Prostate gland (tissue), 2 donors: ENCODE results near the gene SIRT3. TPM values are rescaled to one million over a fixed set of nuclear protein-coding genes. Genes with fewer than 3 reads are reported as not detected.
A peak's percentile ranks its signal among the peaks of the same experiment; 100 is the strongest.

Experiments used
- DNase-seq: peaks from one replicate; pipeline ENCODE4 v3.0.0-alpha.2; 2019; ENCODE audit warnings: low spot score
- H3K27ac ChIP-seq, 2 donors: fragments of 200-600 bp; sonication (generic); 2 replicates each; pipeline ENCODE4 v1.5.1; 2017 to 2019
- H3K27me3 ChIP-seq: fragments of 200-600 bp; sonication (generic); replicated peaks from 2 replicates; pipeline ENCODE4 v1.5.1; 2019; ENCODE audit not compliant: insufficient read depth
- H3K36me3 ChIP-seq, 2 donors: fragments of 200-600 bp; sonication (generic); 1 replicate in 1 of 2; 2 replicates in 1 of 2; pipeline versions ENCODE4 v1.5.1 to v1.8.1; 2017 to 2019
- H3K4me1 ChIP-seq: fragments of 200-600 bp; sonication (generic); replicated peaks from 2 replicates; pipeline ENCODE4 v1.5.1; 2019
- H3K4me3 ChIP-seq, 2 donors: fragments of 200-600 bp; sonication (generic); 2 replicates each; pipeline ENCODE4 v1.5.1; 2017 to 2019
- H3K9me3 ChIP-seq: fragments of 200-600 bp; sonication (generic); 2 replicates; pipeline ENCODE4 v1.5.1; 2017
- CTCF ChIP-seq, 4 experiments: fragments of 200-600 bp in 2 of 4; fragments of 450-650 bp in 2 of 4; sonication (generic) in 2 of 4; IDR thresholded peaks; 1 replicate in 3 of 4; 2 replicates in 1 of 4; pipeline ENCODE4 v1.5.1; 2016 to 2019; ENCODE audit warnings: antibody characterized with exemption in 4 of 4, mild to moderate bottlenecking in 2 of 4, moderate library complexity in 2 of 4
- POLR2A ChIP-seq: fragments of 450-650 bp; IDR thresholded peaks from one replicate; pipeline ENCODE4 v1.6.1; 2016; ENCODE audit warnings: antibody characterized with exemption, mild to moderate bottlenecking
- POLR2AphosphoS5 ChIP-seq: sonication (generic); formaldehyde crosslinking; IDR thresholded peaks from one replicate; pipeline ENCODE4 v1.6.1; 2017; ENCODE audit warnings: antibody characterized with exemption
- WGBS: methylation state at CpG from one replicate; pipeline ENCODE4 v1.1.5; 2018; 5-methylcytosine and 5-hydroxymethylcytosine counted together
- intact Hi-C: fragments of 100-400 bp; cut with DNase I; formaldehyde crosslinking; loops from one replicate; pipeline ENCODE4 v1.14.2; 2022
- total RNA-seq, 2 donors: library from RNA; depleted of rRNA; stranded (reverse); fragments of >200 nt; gene quantifications; one replicate each; pipeline ENCODE4 v1.1.0, GENCODE V29; 2016

The SIRT3 gene
- total RNA-seq, 2 donors from 2014 or later, result 21.5 to 32.5 TPM

- H3K4me3 ChIP-seq, result peak overlapping the region in 1 of 2 donors; percentile 10
- H3K9me3 ChIP-seq, result no peaks in the 10 kb centered on the region
- H3K4me1 ChIP-seq, result no peaks in the 10 kb centered on the region
- H3K27ac ChIP-seq, result no peak overlapping the region
- H3K36me3 ChIP-seq, result no peaks in the 10 kb centered on the region
- no peak for DNase-seq
- intact Hi-C loops, result no loop called here
- peaks cover 28% of the 10 kb centered on the region for H3K27me3 ChIP-seq
- no peak for TF ChIP-seq POLR2AphosphoS5
- 7% methylated on average over 69 of the region's 79 CpGs for WGBS
Measured at GRCh38 chr11:280706-281485, 44.8 kb upstream of the SIRT3 start.

- no peaks in the 10 kb centered on the region for H3K9me3 ChIP-seq
- DNase-seq, result no peak
- intact Hi-C loops, result no loop called here
- H3K4me3 ChIP-seq, result peak overlapping the region; percentile 5 to 10
- H3K27ac ChIP-seq, result no peak overlapping the region
- peaks cover 28% of the 10 kb centered on the region for H3K27me3 ChIP-seq
- no peaks in the 10 kb centered on the region for H3K4me1 ChIP-seq
- H3K36me3 ChIP-seq, result no peaks in the 10 kb centered on the region
- 1% methylated on average over 49 of the region's 85 CpGs for WGBS
- TF ChIP-seq CTCF (IDR thresholded peaks at IDR 0.05) (no peak), POLR2A (no peak), POLR2AphosphoS5 (no peak)
Measured at GRCh38 chr11:279966-280705, 44.0 kb upstream of the SIRT3 start.

DNA sequence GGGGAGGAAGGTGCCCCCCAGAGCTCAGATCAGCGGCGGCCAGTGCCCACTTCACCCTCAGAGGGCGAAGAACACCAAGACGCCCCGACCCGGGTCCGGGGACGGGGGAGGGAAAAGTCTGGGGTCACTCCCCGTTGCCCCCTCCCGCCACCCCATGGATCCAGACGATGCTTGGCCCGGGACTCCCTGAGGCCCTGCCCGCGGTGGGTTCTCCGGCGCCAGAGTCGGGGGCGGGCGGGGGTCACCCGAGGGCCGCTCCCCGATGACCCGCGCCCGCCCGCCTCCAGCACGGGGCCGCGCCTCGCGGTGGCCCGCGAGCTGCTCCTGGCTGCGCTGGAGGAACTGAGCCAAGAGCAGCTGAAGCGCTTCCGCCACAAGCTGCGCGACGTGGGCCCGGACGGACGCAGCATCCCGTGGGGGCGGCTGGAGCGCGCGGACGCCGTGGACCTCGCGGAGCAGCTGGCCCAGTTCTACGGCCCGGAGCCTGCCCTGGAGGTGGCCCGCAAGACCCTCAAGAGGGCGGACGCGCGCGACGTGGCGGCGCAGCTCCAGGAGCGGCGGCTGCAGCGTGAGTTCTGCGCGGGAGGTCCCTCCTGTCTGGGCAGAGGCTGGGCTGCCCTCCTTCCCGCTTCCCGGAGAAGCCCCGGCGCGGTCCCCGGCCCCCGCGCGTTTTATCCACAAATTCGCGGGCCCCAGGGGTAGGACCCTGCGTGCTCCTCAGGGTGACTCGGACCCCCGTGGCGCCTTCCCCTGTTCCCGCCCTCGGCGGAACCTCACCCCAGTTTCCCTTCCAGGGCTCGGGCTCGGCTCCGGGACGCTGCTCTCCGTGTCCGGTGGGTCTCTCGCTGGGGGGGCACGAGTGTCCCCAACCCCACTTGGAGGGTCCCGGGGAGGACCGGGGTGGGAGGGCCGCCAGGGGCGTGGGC, 43.2 kb upstream of the SIRT3 start:
- no peaks in the 10 kb centered on the region for H3K4me1 ChIP-seq
- H3K9me3 ChIP-seq, result no peaks in the 10 kb centered on the region
- WGBS, result 8% methylated on average over 45 of the region's 97 CpGs
- no peak overlapping the region for H3K27ac ChIP-seq
- TF ChIP-seq POLR2AphosphoS5 (no peak), CTCF (IDR thresholded peaks at IDR 0.05) (no peak), POLR2A (no peak)
- intact Hi-C loops, result no loop called here
- H3K27me3 ChIP-seq, result peaks cover 28% of the 10 kb centered on the region
- peak overlapping the region; percentile 5 to 8 for H3K4me3 ChIP-seq
- DNase-seq, result no peak
- no peaks in the 10 kb centered on the region for H3K36me3 ChIP-seq

- intact Hi-C loops, result no loop called here
- peaks cover 28% of the 10 kb centered on the region for H3K27me3 ChIP-seq
Measured at GRCh38 chr11:278001-278951, 42.1 kb upstream of the SIRT3 start, which contains the start of gene NLRP6. NLRP6 (plus strand) TSS chr11:278407; CDS start chr11:278570, 163 bp downstream.

More at GRCh38 chr11:278001-278951, 42.1 kb upstream of the SIRT3 start, which contains the start of gene NLRP6:
- DNase-seq, result no peak
- TF ChIP-seq POLR2A, result no peak
- TF ChIP-seq POLR2AphosphoS5, result no peak
- TF ChIP-seq CTCF (IDR thresholded peaks at IDR 0.05), result no peak
- WGBS, result 74% methylated on average over 21 of the region's 21 CpGs
- no peaks in the 10 kb centered on the region for H3K36me3 ChIP-seq
- peak within 1 kb of the TSS in 1 of 2 donors; percentile 8 for H3K4me3 ChIP-seq
- no peak within 1 kb of the TSS for H3K27ac ChIP-seq
- no peaks in the 10 kb centered on the region for H3K4me1 ChIP-seq
- no peaks in the 10 kb centered on the region for H3K9me3 ChIP-seq
